GM19397 (cell line): Measurements from ENCODE around the gene CEP350.
"Not testable (repeated sequence)": the region's sequence is repeated elsewhere in the genome, so short reads cannot be mapped to it uniquely, and the experiment has no call there.

Experiments
- ATAC-seq: cut with Tn5 transposase; IDR thresholded peaks from one replicate; pipeline ENCODE4 v1.9.1; 2021; ENCODE audit warnings: mild to moderate bottlenecking, moderate library complexity; ENCODE audit not compliant: unreplicated experiment

The CEP350 gene

DNA sequence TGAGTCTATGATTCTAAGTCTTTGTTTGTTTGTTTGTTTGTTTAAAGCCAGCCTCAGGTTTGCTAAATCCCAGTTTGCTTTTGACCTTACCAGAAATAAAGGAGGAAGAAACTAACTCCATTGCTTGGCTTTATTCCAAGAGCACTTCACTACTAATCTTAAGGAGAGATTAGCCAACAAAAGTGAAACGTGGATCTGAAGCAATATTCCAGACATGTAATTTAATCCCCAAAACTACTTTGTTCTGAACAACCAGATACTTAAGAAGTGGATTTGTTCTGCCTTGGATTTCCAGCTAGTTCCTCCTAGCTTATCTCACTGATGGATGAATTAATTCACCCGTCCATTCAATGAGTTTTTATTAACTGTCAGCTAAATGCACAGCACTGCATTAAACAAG lies 15.9 kb upstream of the CEP350 start:
- ATAC-seq: no peak

DNA sequence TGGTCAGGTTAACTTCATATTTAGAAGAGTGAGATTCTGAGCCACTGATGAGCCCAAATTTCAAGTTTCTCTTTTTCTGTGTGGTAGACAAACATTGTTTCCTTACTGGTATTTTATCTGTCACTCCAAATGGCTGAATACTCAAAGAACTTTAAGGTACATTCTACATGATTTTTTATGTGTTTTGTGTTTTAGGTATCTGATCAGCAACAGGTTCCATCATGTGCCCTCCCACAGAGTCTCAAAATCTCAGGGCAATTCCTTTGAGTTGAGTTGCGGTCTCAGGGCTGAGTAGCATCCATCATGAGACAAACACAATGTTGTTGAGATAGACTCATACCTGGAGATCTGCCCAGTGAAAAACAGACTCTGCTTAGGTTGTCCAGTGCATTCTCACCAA lies 14.7 kb upstream of the CEP350 start:
- no peak for ATAC-seq

DNA sequence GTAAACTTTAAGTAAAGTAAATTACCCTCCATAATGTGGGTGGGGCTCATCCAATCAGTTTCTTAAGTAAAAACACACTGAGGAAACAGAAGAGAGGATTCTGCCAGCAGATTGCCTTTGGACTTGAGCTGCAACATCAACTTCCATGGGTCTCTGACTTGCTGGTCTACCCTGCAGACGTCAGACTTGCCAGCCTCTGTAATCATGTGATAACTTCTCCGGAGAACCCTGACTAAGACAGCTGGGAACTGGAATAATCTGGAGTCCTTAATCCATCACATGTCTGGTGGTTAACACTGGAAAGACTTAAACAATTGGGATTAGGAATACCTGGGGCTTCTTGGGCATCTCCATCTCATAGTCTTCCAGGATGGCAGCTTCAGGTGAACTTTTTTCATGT lies 13.2 kb upstream of the CEP350 start:
- no peak for ATAC-seq

DNA sequence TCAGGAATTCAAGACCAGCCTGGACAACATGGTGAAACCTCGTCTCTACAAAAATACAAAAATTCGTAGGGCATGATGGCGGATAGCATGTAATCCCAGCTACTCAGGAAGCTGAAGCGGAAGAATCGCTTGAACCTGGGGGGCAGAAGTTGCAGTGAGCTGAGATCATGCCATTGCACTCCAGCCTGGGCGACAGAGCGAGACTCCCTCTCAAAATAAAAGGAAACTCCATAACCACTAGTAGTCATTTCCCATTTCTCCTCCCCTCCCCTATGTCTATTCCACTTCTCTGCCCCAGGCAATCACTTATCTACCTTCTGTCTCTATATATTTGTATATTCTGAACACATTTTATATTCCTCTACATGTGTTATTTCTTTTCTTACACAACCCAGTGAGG lies 4.0 kb upstream of the CEP350 start:
- no peak for ATAC-seq

DNA sequence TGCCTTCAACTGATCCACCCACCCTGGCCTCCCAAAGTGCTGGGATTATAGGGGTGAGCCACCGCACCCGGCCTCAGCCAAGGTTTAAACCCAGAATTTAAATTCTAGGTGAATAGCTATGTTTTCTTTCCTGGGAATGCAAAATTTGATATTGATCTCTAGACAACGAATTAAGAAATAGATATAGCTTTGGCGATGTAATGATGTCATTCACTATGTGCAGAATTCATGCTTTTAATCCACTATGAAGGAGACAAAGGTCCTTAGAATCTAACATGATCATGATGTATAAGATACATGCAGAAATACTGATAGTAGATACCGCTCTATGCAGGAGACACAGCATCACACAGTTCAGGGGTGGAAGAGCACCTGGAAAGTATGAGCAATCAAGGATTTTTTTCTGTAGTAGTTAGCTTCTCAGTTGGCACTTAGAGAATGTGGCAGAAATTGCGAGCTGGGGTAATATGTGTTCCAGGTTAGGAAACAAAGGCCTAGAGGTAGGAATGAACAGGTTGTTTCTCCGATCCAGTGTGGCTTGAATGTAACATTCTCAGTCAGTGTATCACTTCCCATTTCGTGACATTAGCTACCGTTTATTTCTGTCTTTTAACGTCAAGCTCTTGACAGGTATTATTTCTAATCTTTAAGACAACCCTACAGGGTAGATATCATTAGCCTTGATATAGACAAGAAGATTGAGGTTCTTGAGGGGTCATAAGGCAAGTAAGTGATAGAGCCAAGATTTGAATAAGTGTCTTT lies 3.0 kb upstream of the CEP350 start:
- no peak for ATAC-seq

DNA sequence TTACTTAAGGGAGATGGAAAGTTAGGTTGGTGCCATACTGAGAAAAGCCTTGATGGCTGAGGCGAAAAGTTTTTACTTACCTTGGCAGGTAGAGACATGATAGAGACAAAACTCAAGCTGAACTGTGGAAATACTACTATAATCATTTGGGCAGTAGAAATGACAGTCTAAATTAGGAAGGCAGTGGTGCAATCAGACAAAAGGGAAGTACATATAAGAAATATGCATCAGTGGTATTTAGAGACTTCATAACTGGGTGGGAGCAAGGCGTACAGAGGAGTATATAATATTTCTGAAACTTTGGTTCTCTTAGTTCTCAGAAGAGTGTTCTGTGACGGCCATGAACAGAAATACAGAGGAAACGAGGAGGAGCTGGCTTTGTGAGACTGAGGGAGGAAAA lies 2.4 kb upstream of the CEP350 start:
- ATAC-seq: no peak

DNA sequence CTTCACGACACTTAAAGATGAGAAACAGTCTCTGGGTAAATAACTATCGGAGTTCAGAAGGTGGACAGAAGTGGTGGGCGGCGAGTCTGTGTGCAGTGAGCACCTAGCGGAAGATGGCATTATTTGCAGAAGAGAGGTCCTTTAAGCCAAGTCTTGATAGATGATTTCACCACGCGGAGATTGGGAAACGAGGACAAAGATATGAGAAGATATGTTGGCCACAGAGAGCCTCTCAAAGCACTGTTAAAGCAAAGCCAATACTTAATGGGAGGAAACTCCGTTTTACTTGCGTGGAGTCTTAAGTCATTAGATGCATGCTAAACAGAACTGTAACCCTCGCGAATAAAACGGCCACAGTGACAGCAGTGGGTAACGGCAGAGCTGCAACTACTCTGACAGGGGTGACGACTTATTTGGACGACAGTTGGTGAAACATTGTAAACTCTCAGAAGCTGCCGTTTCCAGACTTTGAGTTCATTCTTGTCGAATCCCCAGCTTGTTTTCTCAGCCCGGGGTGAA lies 577 bp upstream of the CEP350 start:
- ATAC-seq: no peak

DNA sequence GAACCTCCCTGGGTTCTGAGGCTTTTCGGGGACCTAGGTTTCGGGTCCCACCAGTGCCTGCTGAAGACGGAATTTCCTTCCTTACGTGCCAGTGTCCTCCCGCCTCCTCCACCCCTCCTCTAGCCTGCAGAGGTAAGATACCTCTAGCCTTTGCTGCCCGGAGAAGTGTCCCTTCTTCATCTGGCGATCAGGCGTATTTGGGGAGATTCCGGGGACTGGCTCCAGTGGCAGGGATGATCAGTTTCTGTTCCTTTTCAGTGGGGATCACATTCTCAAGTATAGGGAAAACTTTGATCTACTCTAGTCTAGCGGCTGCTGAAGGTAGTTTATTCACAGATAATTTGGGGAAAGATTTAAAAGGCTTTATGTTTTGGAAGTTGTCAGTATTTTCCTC lies 674 bp downstream of the CEP350 start:
- ATAC-seq: no peak

DNA sequence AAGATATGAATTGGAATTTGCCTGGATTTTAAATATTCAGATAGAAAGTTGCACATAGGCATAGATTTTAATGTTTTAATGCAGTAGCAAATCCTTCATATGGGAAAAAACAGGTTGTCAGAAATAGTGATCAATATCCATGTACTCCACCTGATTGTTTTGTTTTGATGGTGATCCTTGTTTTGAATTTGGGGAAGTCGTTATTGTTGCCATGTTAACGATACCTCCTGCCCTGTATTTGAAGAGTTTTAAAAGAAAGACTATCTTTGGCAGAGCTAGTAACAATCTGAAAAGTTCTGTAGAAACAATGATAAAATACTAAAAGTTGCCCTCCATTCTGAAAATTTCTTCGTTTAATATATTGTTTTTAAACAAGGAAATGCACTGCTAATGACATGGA lies 1.1 kb downstream of the CEP350 start:
- no peak for ATAC-seq

DNA sequence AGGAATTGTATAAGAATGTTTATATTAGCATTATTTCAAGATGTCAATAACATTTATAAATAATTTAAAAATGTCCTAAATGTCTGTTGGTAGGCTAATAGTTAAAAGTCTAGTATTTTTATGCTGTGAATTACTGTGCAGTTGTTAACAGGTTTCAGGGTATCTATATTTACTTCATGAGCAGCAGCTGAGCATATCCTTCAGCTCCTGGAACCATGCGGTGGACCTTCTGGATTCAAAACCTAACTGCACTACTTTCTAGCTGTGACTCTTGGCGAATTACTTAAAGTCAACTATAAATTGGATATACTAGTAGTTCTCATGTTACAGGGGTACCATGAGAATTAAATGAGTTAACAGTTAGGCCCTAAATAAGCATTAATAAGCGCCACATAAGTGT lies 3.7 kb downstream of the CEP350 start:
- ATAC-seq: no peak

DNA sequence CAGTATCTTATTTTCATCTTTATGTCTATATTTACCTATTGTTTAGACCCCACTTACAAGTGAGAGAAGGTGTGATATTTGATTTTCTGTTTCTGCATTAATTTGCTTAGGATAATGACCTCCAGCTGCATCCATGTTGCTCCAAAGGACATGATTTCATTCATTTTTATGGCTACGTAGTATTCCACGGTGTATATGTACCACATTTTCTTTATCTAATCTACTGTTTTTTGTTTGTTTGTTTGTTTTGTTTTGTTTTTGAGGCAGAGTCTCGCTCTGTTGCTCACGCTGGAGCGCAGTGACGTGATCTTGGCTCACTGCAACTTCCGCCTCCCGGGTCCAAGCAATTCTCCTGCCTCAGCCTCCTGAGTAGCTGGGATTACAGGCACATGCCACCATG lies 7.6 kb downstream of the CEP350 start:
- ATAC-seq: not testable (repeated sequence)

DNA sequence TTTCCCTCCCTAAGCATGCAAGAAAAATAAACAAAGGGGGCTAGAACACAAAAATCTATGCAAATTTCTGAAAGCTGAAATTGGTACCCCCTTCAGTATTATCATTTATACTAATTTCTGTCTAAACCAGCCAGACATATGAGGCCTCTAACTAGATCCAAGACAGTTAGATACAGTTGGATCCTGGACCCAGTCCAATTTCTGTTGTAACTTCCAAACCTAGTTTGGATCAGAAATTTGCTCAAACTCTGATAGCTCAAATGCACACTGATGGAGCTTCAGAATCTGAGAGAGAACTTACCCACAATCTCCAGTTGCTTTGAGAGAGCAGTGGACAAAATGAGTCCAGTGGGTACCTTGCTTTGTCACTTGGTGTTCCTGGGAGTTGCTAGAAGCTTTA lies 11.9 kb downstream of the CEP350 start:
- no peak for ATAC-seq

DNA sequence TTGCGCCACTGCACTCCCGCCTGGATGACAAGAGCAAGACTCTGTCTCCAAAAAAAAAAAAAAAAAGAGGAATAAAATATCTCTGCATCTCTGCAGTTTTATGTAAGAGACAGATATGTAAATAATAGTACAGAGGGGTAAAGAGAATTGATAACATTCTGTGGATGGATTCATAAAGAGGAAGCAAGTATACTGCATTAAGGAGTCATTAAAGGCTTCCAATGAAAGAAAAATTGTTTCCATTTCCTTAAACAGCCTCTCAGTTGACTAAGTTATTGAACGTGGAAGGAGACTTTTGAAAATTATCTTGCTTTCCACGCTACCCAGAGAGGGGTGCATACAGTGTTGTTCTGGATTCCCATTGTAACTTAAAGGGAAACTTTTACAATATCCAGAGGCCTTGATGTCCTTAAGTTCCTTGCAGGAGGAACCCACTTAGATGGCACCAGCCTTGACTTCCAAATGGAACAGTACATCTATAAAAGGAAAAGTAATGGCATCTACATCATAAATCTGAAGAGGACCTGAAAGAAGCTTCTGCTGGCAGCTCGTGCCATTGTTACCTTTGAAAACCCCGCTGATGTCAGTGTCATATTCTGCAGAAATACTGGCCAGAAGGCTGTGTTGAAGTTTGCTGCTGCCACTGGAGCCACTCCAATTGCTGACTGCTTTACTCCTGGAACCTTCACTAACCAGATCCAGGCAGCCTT lies 13.8 kb downstream of the CEP350 start:
- ATAC-seq: no peak

DNA sequence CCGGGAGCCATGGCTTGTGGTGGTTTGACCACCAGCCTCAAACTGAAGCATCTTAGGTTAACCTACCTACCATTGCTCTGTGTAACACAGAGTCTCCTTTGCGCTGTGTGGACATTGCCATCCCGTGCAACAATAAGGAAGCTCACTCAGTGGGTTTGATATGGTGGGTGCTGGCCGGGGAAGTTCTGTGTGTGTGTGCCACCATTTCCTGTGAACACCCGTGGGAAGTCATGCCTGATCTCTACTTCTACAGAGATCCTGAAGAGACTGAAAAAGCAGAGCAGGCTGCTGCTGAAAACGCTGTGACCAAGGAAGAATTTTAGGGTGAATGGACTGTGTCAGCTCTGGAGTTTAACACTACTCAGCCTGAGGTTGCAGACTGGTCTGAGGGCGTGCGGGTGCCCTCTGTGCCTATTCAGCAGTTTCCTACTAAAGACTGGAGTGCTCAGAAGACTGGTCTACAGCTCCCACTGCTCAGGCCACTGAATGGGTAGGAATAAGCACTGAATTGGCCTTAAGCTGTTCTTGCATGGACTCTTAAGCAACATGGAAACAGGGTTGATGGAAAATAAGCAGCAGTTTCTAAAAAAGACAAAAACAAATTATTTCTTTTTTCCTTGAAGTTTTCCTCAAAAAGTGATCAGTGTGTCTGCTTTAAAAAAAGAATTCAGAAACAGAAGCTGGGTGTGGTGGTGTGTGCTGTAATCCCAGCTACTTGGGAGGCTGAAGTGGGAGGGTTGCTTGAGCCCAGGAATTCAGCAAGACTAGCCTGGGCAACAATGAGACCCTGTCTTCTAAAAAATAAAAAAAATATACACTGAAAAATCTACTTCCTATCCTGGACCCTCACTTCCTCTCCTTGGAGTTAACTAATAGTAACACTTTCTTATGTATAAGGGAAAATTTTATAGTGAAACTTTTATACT lies 14.6 kb downstream of the CEP350 start:
- no peak for ATAC-seq

DNA sequence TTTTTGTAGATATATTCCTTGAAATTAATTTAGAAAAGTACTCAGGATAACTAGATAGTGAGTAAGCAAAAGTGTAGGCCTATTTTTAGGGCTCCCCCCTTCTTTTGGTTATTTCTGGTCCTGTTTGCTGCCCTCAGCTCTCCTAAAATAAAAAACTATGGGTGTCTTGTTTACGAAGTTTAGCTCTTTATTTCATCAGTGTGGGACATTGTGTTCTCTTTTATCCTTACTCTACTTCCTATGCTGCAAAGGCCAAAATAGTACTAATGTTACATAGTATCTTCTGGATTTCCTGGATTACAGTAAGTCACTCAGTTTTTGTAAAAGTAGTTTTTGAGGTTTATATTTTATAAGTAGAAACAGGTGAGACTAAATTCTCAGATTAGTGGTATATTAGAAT lies 15.4 kb downstream of the CEP350 start:
- ATAC-seq: no peak

DNA sequence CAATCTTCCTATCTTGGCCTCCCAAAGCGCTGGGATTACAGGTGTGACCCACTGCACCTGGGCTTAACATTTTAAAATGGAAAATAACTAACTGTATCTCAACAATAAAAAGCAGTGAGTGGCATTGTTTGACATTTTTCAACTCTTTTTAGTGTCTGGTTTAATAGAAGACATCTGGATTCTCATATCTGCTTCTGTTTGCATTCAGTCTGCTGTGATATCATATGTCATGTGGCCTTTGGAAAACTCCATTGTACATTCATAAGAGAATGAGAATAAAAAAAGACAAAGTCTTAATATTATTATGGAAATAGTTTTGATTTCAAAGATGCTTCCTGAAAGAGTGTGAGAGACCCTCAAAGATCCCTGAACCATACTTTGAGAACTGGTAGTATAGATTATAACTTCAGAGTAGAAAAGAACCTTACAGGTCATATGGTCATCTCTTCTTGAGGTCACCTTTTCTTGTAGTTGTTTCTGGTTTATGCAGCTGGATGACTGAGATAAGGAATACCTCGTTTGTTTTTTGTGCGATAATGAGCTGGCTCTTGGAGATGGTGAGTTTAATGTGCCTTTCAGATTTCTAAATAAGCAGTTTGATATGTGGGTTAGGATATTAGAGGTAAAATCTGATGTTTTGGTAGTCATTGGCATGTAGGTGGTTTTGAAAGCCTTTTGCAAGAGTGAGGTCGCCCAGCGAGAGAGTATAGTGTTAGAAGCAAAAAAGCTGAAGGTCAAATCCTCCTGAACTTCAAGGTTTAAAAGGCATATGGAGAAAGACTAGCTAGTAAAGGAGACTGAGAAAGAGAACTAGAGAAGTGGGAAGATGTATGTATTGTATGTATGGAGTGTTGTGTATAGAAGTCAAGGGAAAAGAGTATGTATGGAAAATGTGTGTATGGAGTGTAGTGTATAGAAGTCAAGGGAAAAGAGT lies 17.2 kb downstream of the CEP350 start:
- no peak for ATAC-seq

DNA sequence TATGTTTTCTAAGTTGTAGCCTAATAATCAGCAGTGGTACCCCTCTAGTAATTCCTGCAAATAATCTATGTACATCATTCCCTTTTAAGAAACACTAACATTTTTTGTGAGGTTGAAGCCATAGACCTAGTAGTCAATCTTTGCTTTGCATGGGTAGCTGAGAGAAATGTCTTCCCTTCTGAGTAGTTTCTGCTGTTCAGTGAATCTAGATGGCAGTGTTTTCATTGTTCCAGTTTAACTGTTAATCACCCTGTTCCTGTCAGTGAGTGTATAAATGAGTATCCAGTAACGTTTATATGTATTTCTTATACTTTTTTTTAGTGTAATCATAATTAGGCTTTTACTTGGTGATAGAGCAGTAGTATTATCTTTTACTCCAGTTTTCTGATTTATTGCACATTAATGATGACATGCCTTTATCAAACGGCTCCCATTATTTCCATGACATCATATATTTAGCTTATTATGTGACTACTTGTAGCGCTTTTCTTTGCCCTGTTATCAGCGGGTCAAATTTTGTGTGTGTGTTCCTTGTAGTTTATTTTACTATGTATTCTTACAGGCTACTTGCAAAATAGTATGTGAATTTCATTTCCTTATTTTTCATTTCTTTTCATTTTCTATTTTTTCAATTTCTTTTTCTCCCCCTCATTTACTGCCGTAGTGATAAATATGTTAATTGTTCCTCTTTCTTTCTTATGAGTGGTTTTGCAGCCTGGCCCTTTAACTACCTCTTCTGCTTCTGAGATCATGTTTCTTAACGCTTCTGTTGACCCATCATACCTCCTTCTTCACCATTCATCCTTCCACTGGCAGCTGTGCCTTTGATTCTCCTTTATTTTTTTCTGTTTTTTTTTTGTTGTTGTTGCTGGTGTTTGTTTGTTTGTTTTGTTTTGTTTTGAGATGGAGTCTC lies 18.8 kb downstream of the CEP350 start:
- no peak for ATAC-seq

DNA sequence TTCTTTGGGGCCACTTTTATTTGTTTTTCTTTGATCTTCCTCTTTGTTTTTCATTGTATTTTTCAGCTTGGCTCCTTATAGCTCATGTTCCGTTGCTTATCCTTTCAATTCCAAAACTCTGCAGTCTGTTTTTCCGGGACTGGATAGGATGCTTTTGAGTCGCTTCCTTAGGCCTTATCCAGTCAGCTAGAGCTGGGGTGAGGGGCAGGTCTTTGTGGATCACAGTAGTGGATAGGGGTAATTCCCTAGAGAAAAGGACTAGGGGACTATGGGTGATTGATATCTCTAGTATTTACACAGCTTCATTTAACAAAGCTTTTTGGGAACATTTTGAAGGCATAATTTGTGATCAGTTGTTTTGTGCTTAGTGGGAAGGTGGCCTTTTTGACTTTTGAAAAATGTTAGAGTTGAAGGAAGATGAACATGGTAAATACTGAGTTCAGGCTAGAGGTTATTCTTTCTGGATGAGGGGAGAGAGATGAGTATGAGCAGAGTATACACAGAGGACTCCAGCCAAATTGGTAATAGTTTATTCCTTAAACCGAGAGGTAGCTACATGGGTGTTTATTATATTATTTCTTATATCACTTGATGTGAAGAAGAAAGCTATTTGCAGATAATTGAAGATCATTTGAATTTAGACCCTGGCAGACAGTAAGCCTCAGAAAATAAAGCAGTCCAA lies 22.5 kb downstream of the CEP350 start:
- no peak for ATAC-seq
